Endothelial cell of umbilical vein (primary cell): ENCODE results near the gene SLC25A43. TPM values are rescaled to one million over a fixed set of nuclear protein-coding genes. Genes with fewer than 3 reads are reported as not detected.

Source experiments
- BruUV-seq: library from RNA; stranded (reverse); fragments of 400-500 nt; replicated peaks from 2 replicates; lab custom pipeline; 2021; lab: Mats Ljungman, UMichigan
- CTCF ChIA-PET: fragments of 300-600, 350-600 bp; sonication (Branson Sonifier 250); formaldehyde crosslinking; loops from one replicate; lab custom pipeline; 2021; ENCODE audit warnings: antibody characterized with exemption, inconsistent platforms; lab: Charles Lee
- POLR2A ChIA-PET: fragments of 300-600, 350-600 bp; sonication (Branson Sonifier 250); formaldehyde crosslinking; loops from one replicate; lab custom pipeline; 2021; ENCODE audit warnings: antibody characterized with exemption, inconsistent platforms; lab: Charles Lee
- DNase-seq: peaks from one replicate; pipeline ENCODE4 v3.0.0-alpha.2; 2011; ENCODE audit warnings: low read depth, low spot score
- FAIRE-seq: peaks from 2 replicates; lab custom pipeline; 2011; peaks lifted over from hg19 to GRCh38; lab: Jason Lieb, UNC
- H2AFZ ChIP-seq: 2 replicates; pipeline ENCODE4 v1.6.0; 2012; ENCODE audit warnings: low read depth, low read length, control low read depth, inconsistent platforms
- H3K27ac ChIP-seq: 2 replicates; pipeline ENCODE4 v1.5.1; 2011; ENCODE audit warnings: low read depth, mild to moderate bottlenecking, control low read depth, low read length, moderate library complexity; ENCODE audit not compliant: insufficient read depth
- H3K27me3 ChIP-seq, 2 experiments: 2 replicates each; pipeline versions ENCODE4 v1.6.0 to v1.6.1; 2011; ENCODE audit warnings: low read length in 2 of 2, mixed read lengths in 1 of 2; ENCODE audit not compliant: control insufficient read depth in 2 of 2, insufficient read depth in 2 of 2
- H3K36me3 ChIP-seq, 2 experiments: 2 replicates in 1 of 2; 3 replicates in 1 of 2; pipeline ENCODE4 v1.5.1; 2011; ENCODE audit warnings: low read length in 2 of 2, mild to moderate bottlenecking in 1 of 2, moderate library complexity in 1 of 2; ENCODE audit not compliant: control insufficient read depth in 2 of 2, insufficient read depth in 2 of 2; ENCODE audit errors: extremely low read depth in 1 of 2
- H3K4me1 ChIP-seq: 3 replicates; pipeline ENCODE4 v1.5.1; 2011; ENCODE audit warnings: mild to moderate bottlenecking, low read length; ENCODE audit not compliant: control insufficient read depth, insufficient read depth; ENCODE audit errors: extremely low read depth
- H3K4me2 ChIP-seq: 2 replicates; pipeline ENCODE4 v1.6.1; 2011; ENCODE audit warnings: low read length, control low read depth, mixed read lengths; ENCODE audit not compliant: insufficient read depth
- H3K4me3 ChIP-seq, 3 experiments: fragments of 200-600 bp in 1 of 3; sonication (generic), shearing (Covaris generic) in 1 of 3; replicated peaks in 1 of 3; 2 replicates each; pipeline ENCODE4 v1.5.1; 2011 to 2016; ENCODE audit warnings: control low read depth in 3 of 3, low read length in 3 of 3, mild to moderate bottlenecking in 2 of 3, inconsistent platforms in 1 of 3, low read depth in 1 of 3, moderate library complexity in 1 of 3; ENCODE audit not compliant: insufficient read depth in 1 of 3
- H3K79me2 ChIP-seq: 2 replicates; pipeline ENCODE4 v1.6.0; 2012; ENCODE audit warnings: low read length, inconsistent platforms; ENCODE audit not compliant: control insufficient read depth, insufficient read depth
- H3K9ac ChIP-seq: replicated peaks from 2 replicates; pipeline ENCODE3; 2011; ENCODE audit warnings: low read length, control low read depth; ENCODE audit not compliant: insufficient read depth; ENCODE audit errors: extremely low read depth
- H3K9me1 ChIP-seq: replicated peaks from 3 replicates; pipeline ENCODE4 v1.6.0; 2011; ENCODE audit warnings: mild to moderate bottlenecking, low read length; ENCODE audit not compliant: control insufficient read depth, insufficient read depth; ENCODE audit errors: extremely low read depth
- H3K9me3 ChIP-seq: replicated peaks from 2 replicates; pipeline ENCODE4 v1.5.1; 2012; ENCODE audit warnings: low read length, inconsistent platforms; ENCODE audit not compliant: control insufficient read depth, insufficient read depth
- H4K20me1 ChIP-seq: replicated peaks from 2 replicates; pipeline ENCODE3; 2011; ENCODE audit warnings: mild to moderate bottlenecking, low read length; ENCODE audit not compliant: control insufficient read depth, insufficient read depth; ENCODE audit errors: extremely low read depth
- EZH2 ChIP-seq: IDR thresholded peaks from 2 replicates; pipeline ENCODE4 v1.6.1; 2012; ENCODE audit warnings: borderline replicate concordance, low read depth, mild to moderate bottlenecking, moderate library complexity, low read length, inconsistent platforms; ENCODE audit not compliant: severe bottlenecking
- FOS ChIP-seq: IDR thresholded peaks from 2 replicates; pipeline ENCODE4 v1.6.1; 2011; ENCODE audit warnings: mild to moderate bottlenecking, low read length, moderate library complexity, borderline replicate concordance; ENCODE audit not compliant: insufficient read depth
- GATA2 ChIP-seq: IDR thresholded peaks from 2 replicates; pipeline ENCODE4 v1.7.0; 2011; ENCODE audit warnings: low read depth, mild to moderate bottlenecking, moderate library complexity, mixed read lengths, low read length; ENCODE audit not compliant: insufficient read length, insufficient read depth
- JUN ChIP-seq: IDR thresholded peaks from 2 replicates; pipeline ENCODE4 v1.6.1; 2011; ENCODE audit warnings: borderline replicate concordance, low read depth; ENCODE audit not compliant: insufficient read length, insufficient read depth
- POLR2A ChIP-seq: IDR thresholded peaks from 2 replicates; pipeline ENCODE4 v1.6.1; 2012; ENCODE audit warnings: low read depth, mild to moderate bottlenecking, control low read depth, low read length
- POLR2AphosphoS5 ChIP-seq: IDR thresholded peaks from 2 replicates; pipeline ENCODE4 v1.6.1; 2012; ENCODE audit warnings: low read depth, mild to moderate bottlenecking, control low read depth, low read length, moderate library complexity; ENCODE audit not compliant: insufficient read depth
- dilution Hi-C: fragments of 300-500 bp; cut with MboI; formaldehyde crosslinking; loops from one replicate; pipeline ENCODE4 v1.15.0; 2019; ENCODE audit warnings: low sequenced_read_pairs; ENCODE audit not compliant: extremely low pct_ligation_motif_present
- intact Hi-C: fragments of 100-400 bp; cut with micrococcal nuclease; formaldehyde crosslinking; loops from one replicate; pipeline ENCODE4 v1.10.0; 2022
- polyA plus RNA-seq, 4 experiments: library from polyadenylated mRNA; depleted of rRNA in 3 of 4; stranded (reverse) in 3 of 4; unstranded in 1 of 4; fragments of >200 nt; gene quantifications; 2 replicates each; pipeline versions ENCODE4 v1.2.1 to v1.2.3, GENCODE V29; 2011 to 2012; ENCODE audit warnings: missing spikeins in 1 of 4
- total RNA-seq: library from RNA; stranded (reverse); gene quantifications from 2 replicates; pipeline ENCODE4 v1.2.3, GENCODE V29; 2021

Gene SLC25A43
- total and polyA plus RNA-seq, 2 donors (not counting 3 experiments of a cell fraction or from before 2014, with no cell fraction given): 7.2 to 11.5 TPM

DNA sequence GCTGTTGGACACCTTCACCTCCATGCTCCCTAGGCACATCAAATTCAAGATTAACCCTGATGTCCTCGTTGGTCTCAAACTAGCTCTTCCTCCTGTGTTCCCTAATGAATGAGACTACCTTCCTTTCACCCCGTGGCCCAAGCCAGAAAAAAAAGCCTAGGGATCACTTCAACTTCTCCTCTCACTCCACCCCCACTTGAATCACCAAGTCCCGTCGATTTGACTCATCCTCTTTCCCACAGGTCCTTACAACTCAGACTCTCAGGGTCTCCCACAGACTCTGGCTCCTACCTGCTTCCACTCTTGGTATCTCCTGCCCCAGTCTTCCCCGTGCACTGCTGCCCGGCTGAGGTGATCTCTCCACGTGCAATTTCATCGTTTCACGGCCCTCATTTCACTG lies 8.5 kb downstream of the SLC25A43 start:
- no TSS peak for BruUV-seq
- no peaks in the 10 kb centered on the region for H3K36me3 ChIP-seq
- H3K4me2 ChIP-seq: no peak overlapping the region
- DNase-seq: no peak
- no peak overlapping the region for H3K9ac ChIP-seq
- no peaks in the 10 kb centered on the region for H3K27me3 ChIP-seq
- H2AFZ ChIP-seq: no peak overlapping the region
- no peak overlapping the region for H3K27ac ChIP-seq
- ChIA-PET CTCF (no interaction called here), POLR2A (no interaction called here)
- no peaks in the 10 kb centered on the region for H3K9me3 ChIP-seq
- no peaks in the 10 kb centered on the region for H3K9me1 ChIP-seq
- dilution Hi-C loops (no loop called here), intact Hi-C loops (no loop called here)
- no peaks in the 10 kb centered on the region for H4K20me1 ChIP-seq
- TF ChIP-seq POLR2AphosphoS5 (no peak), JUN (no peak), EZH2 (no peak), FOS (no peak)
- H3K4me3 ChIP-seq: no peak overlapping the region
- H3K4me1 ChIP-seq: no peaks in the 10 kb centered on the region
- no peak for FAIRE-seq
- H3K79me2 ChIP-seq: no peaks in the 10 kb centered on the region

DNA sequence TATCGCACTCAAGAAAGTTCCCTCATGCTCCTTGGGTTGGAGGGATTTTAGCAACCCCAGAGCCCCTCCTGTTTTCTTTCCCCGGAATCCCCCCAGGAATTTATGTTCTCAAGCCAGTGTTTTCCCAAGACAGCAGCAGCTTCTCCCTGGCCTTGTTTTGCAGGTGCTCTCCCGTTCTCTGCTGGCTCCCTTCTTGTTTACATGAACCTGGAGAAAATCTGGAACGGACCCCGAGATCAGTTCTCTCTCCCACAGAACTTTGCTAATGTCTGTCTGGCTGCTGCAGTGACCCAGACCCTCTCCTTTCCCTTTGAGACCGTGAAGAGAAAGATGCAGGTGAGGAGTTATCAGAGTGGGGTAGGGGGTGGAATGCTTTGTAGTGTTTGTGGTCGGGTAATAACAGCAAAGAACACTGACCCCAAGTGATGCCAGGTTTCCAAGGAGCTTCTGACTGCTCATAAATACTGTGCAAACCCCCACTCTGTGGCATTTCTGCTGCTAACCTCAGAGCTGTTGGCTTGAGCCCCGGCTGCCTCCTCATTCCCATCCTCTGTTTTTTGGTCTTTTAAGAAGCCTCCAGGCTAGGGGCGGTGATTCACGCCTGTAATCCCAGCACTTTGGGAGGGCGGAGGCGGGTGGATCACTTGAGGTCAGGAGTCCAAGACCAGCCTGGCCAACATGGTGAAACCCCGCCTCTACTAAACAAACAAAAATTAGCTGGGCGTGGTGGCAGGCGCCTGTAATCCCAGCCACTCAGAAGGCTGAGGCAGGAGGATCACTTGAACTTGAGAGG lies 11.1 kb downstream of the SLC25A43 start:
- no peaks in the 10 kb centered on the region for H3K27me3 ChIP-seq
- no peaks in the 10 kb centered on the region for H3K4me1 ChIP-seq
- H3K4me2 ChIP-seq: no peak overlapping the region
- H3K79me2 ChIP-seq: no peaks in the 10 kb centered on the region
- TF ChIP-seq POLR2AphosphoS5: no peak
- TF ChIP-seq POLR2A: no peak
- TF ChIP-seq FOS: no peak
- no peak for TF ChIP-seq EZH2
- no peak for TF ChIP-seq JUN
- TF ChIP-seq GATA2: no peak
- no peaks in the 10 kb centered on the region for H3K9me1 ChIP-seq
- CTCF ChIA-PET: no interaction called here
- dilution Hi-C loops (no loop called here), intact Hi-C loops (no loop called here)
- H3K9ac ChIP-seq: no peak overlapping the region
- H3K9me3 ChIP-seq: no peaks in the 10 kb centered on the region
- no peaks in the 10 kb centered on the region for H3K36me3 ChIP-seq
- no peak overlapping the region for H2AFZ ChIP-seq
- no peaks in the 10 kb centered on the region for H4K20me1 ChIP-seq
- FAIRE-seq (peak; percentile 4), DNase-seq (no peak)
- H3K4me3 ChIP-seq: no peak overlapping the region
- no TSS peak for BruUV-seq
- H3K27ac ChIP-seq: no peak overlapping the region
- POLR2A ChIA-PET: no interaction called here
